SK-N-SH (cell line): ENCODE results near the gene CD164L2. TPM values are rescaled to one million over a fixed set of nuclear protein-coding genes. Genes with fewer than 3 reads are reported as not detected.
A peak's percentile ranks its signal among the peaks of the same experiment; 100 is the strongest.

Experiments used
- CTCF ChIA-PET: fragments of 300-600, 350-600 bp; formaldehyde crosslinking; extraction: SDS; loops from one replicate; lab custom pipeline; 2021; lab: Yijun Ruan, JAX
- POLR2A ChIA-PET: fragments of 350-600 bp; sonication (Branson Sonifier 250); formaldehyde crosslinking; extraction: SDS; loops from one replicate; lab custom pipeline; 2020; ENCODE audit warnings: antibody characterized with exemption, inconsistent platforms; lab: Yijun Ruan, JAX
- DNase-seq: peaks from one replicate; pipeline ENCODE4 v3.0.0; 2012
- H2AFZ ChIP-seq: fragments of 200-600 bp; sonication (generic); 2 replicates; pipeline ENCODE4 v1.8.1; 2016; ENCODE audit warnings: antibody characterized with exemption, mild to moderate bottlenecking, low read depth
- H3F3A ChIP-seq: fragments of 200-600 bp; sonication (generic); replicated peaks from 2 replicates; pipeline ENCODE3; 2016; ENCODE audit warnings: antibody characterized with exemption, mild to moderate bottlenecking; ENCODE audit not compliant: insufficient read depth
- H3K27ac ChIP-seq, 2 experiments: fragments of 200-500 bp in 1 of 2; fragments of 200-600 bp in 1 of 2; sonication (Bioruptor generic) in 1 of 2; sonication (generic), shearing (Covaris generic) in 1 of 2; 2 replicates each; pipeline versions ENCODE4 v1.5.1 to v1.6.1; 2014 to 2016; ENCODE audit warnings: low read depth in 2 of 2, inconsistent platforms in 1 of 2, low read length in 1 of 2, mild to moderate bottlenecking in 1 of 2, mixed read lengths in 1 of 2
- H3K27me3 ChIP-seq: fragments of 200-600 bp; sonication (generic), shearing (Covaris generic); 2 replicates; pipeline ENCODE4 v1.6.1; 2016; ENCODE audit warnings: mixed run types; ENCODE audit not compliant: insufficient read depth
- H3K36me3 ChIP-seq, 2 experiments: fragments of 200-500 bp in 1 of 2; fragments of 200-600 bp in 1 of 2; sonication (Bioruptor generic) in 1 of 2; sonication (generic) in 1 of 2; replicated peaks in 1 of 2; 2 replicates each; pipeline versions ENCODE3 to v1.5.1; 2014 to 2016; ENCODE audit warnings: low read length in 1 of 2, mild to moderate bottlenecking in 1 of 2; ENCODE audit not compliant: insufficient read depth in 2 of 2, control insufficient read depth in 1 of 2
- H3K4me1 ChIP-seq, 2 experiments: fragments of 200-500 bp in 1 of 2; fragments of 200-600 bp in 1 of 2; sonication (Bioruptor generic) in 1 of 2; sonication (generic), shearing (Covaris generic) in 1 of 2; 2 replicates each; pipeline versions ENCODE4 v1.5.1 to v1.6.1; 2014 to 2016; ENCODE audit warnings: low read depth in 1 of 2, low read length in 1 of 2, mixed run types in 1 of 2; ENCODE audit not compliant: insufficient read depth in 2 of 2, control insufficient read depth in 1 of 2
- H3K4me2 ChIP-seq: fragments of 200-600 bp; sonication (generic), shearing (Covaris generic); 2 replicates; pipeline ENCODE4 v1.6.1; 2017; ENCODE audit warnings: mixed run types
- H3K4me3 ChIP-seq, 2 experiments: fragments of 200-500 bp in 1 of 2; fragments of 200-600 bp in 1 of 2; sonication (Bioruptor generic) in 1 of 2; sonication (generic), shearing (Covaris generic) in 1 of 2; 2 replicates each; pipeline versions ENCODE4 v1.5.1 to v1.8.1; 2014 to 2016; ENCODE audit warnings: low read depth in 2 of 2, inconsistent platforms in 1 of 2, low read length in 1 of 2, mild to moderate bottlenecking in 1 of 2, mixed read lengths in 1 of 2, moderate library complexity in 1 of 2
- H3K79me2 ChIP-seq: fragments of 200-600 bp; sonication (generic); 2 replicates; pipeline ENCODE4 v1.8.1; 2017; ENCODE audit warnings: mild to moderate bottlenecking; ENCODE audit not compliant: insufficient read depth
- H3K9ac ChIP-seq: fragments of 200-600 bp; sonication (generic); 2 replicates; pipeline ENCODE4 v1.6.1; 2017; ENCODE audit warnings: mixed run types
- H3K9me2 ChIP-seq: fragments of 200-600 bp; sonication (generic); 2 replicates; pipeline ENCODE4 v1.6.1; 2017; ENCODE audit warnings: mixed run types
- H3K9me3 ChIP-seq: fragments of 200-600 bp; sonication (generic); 2 replicates; pipeline ENCODE4 v1.6.1; 2017; ENCODE audit warnings: mixed run types, mild to moderate bottlenecking, moderate library complexity
- H4K20me1 ChIP-seq: fragments of 200-600 bp; sonication (generic); 2 replicates; pipeline ENCODE4 v1.6.1; 2017; ENCODE audit warnings: mild to moderate bottlenecking, mixed run types; ENCODE audit not compliant: insufficient read depth
- CHD2 ChIP-seq: fragments of 150-350 bp; IDR thresholded peaks from 2 replicates; pipeline ENCODE4 v1.6.1; 2018; ENCODE audit warnings: low read length; ENCODE audit not compliant: partially characterized antibody
- FOXJ3 ChIP-seq: sonication (generic); formaldehyde crosslinking; IDR thresholded peaks from 2 replicates; pipeline ENCODE4 v1.5.1; 2020; ENCODE audit warnings: mild to moderate bottlenecking, missing genetic modification reagents
- GABPA ChIP-seq: IDR thresholded peaks from 2 replicates; pipeline ENCODE4 v1.4.0; 2012; ENCODE audit warnings: low read depth, mild to moderate bottlenecking
- GATA2 ChIP-seq: sonication (generic); formaldehyde crosslinking; IDR thresholded peaks from 2 replicates; pipeline ENCODE4 v1.5.0; 2020; ENCODE audit warnings: mild to moderate bottlenecking, missing genetic modification reagents
- MEF2A ChIP-seq: IDR thresholded peaks from 2 replicates; pipeline ENCODE4 v1.4.0; 2012; ENCODE audit warnings: low read depth, borderline replicate concordance
- MXI1 ChIP-seq: IDR thresholded peaks from 2 replicates; pipeline ENCODE4 v1.6.1; 2012; ENCODE audit warnings: mild to moderate bottlenecking, low read depth, low read length, improper control_type of control experiment
- RAD21 ChIP-seq: IDR thresholded peaks from 2 replicates; pipeline ENCODE4 v1.6.1; 2012; ENCODE audit warnings: mild to moderate bottlenecking, low read length
- RCOR1 ChIP-seq: fragments of 150-350 bp; IDR thresholded peaks from 2 replicates; pipeline ENCODE4 v1.6.1; 2017; ENCODE audit warnings: antibody characterized with exemption, low read length
- RXRA ChIP-seq: IDR thresholded peaks from 2 replicates; pipeline ENCODE4 v1.4.0; 2012; ENCODE audit warnings: low read depth, mild to moderate bottlenecking, borderline replicate concordance
- TCF12 ChIP-seq: IDR thresholded peaks from 2 replicates; pipeline ENCODE4 v1.4.0; 2012
- WGBS: methylation state at CpG from one replicate; pipeline ENCODE4 v1.1.6; 2017; ENCODE audit warnings: low lambda C conversion rate; 5-methylcytosine and 5-hydroxymethylcytosine counted together
- polyA plus RNA-seq, 3 experiments: library from polyadenylated mRNA; depleted of rRNA; stranded (reverse); fragments of >200 nt; gene quantifications; 2 replicates each; pipeline ENCODE4 v1.2.3, GENCODE V29; 2012
- TF ChIP-seq, protein P1 (sequence below): fragments of 200-600 bp; sonication (generic); IDR thresholded peaks from 2 replicates; pipeline ENCODE4 v1.6.1; 2017; ENCODE audit warnings: antibody characterized with exemption, mild to moderate bottlenecking, moderate library complexity
- TF ChIP-seq, protein P2 (sequence below): IDR thresholded peaks from 2 replicates; pipeline ENCODE4 v1.4.0; 2012; ENCODE audit warnings: low read depth

CD164L2 gene
- polyA plus RNA-seq, 1 of the 3 experiments (the other 2 are of a cell fraction): 0.05 TPM

DNA sequence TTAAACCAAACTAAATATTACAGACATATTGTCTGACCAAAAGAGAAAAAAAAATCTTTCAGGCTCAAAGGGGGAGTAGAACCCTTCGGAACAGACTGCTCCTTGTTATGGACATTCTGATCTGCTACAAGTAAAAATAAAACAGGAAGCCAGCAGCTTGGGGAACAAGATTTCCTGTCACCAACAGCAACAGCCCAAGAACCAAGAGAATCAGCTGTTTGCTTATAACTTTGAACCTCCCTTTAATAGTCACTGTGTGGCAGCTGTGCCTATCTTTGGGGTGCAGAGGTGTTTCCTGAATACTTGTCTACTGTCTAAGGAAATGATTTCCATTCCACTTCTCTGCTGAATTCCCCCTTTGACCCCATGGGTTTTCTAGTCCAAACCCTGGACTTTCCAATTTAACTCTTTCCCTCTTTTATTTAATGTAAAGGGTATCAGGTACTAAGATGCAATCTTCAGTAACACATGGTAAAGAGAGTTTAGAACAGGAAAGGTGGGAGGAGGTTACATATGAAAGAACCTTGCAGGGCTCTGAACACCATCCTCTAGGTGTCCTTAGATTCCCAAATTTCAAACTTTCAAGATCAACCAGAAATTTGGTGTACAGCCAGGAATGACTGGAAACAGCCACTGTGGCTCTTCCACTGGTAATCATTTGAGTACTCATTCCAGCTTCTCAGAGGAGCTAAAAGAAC, 47.9 kb upstream of the CD164L2 start:
- Histone ChIP-seq H3K9me3 (no peaks in the 10 kb centered on the region), H3K27me3 (no peaks in the 10 kb centered on the region), H3K9ac (no peak overlapping the region), H3K27ac (no peak overlapping the region), H2AFZ (no peak overlapping the region), H3K4me1 (peaks cover 1 to 15% of the 10 kb centered on the region in 2 experiments; a peak in 3 of 4 replicates), H4K20me1 (peaks cover 46% of the 10 kb centered on the region), H3F3A (peaks cover 3% of the 10 kb centered on the region), H3K4me2 (no peak overlapping the region), H3K4me3 (no peak overlapping the region), H3K79me2 (peaks cover 80% of the 10 kb centered on the region), H3K9me2 (no peaks in the 10 kb centered on the region), H3K36me3 (peaks cover 11 to 12% of the 10 kb centered on the region in 2 experiments)
- no peak for DNase-seq
- TF ChIP-seq TCF12: no peak
- TF ChIP-seq MEF2A: no peak
- no peak for TF ChIP-seq CHD2
- TF ChIP-seq RAD21: 0 out of 2 replicates have a peak, but pooled peaks have one; percentile 13
- no peak for TF ChIP-seq RXRA
- CTCF ChIA-PET: interaction anchor here (1.0 to 3.3 kb wide), 3 partner anchors 25 to 174 kb away, joined by 3 to 19 read pairs (median 3); no protein-coding TSS in a partner anchor
- POLR2A ChIA-PET: no interaction called here
- WGBS: 100% methylated on average over 1 of the region's 1 CpG

DNA sequence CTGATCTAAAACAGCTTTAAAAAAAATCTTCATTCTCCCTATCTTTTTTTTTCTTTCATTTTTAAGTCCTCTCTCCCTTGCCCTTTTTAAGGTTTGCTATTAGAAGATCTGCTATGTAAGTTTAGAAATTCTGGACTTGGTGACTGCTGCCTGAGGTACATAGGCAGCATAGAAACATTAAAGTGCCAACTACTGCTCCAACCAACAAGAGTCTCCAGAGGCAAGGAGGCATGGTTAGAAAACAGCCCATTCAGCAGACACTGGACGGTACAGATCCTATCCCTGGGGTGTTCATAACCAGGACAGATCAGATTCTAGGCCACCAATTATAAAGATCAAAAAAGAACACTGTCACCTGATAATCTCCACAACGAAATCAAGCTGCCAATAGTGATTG, 45.9 kb upstream of the CD164L2 start:
- no peak overlapping the region for H3K4me3 ChIP-seq
- H3K4me1 ChIP-seq: peaks cover 0 to 15% of the 10 kb centered on the region in 2 experiments; a peak in 3 of 4 replicates
- CTCF ChIA-PET: interaction anchor here (0.7 to 3.3 kb wide), 14 partner anchors 26 to 297 kb away, joined by 3 to 19 read pairs (median 3); partner anchors contain the start of gene FAM76A
- DNase-seq: no peak
- no peaks in the 10 kb centered on the region for H3K9me3 ChIP-seq
- no peaks in the 10 kb centered on the region for H3K27me3 ChIP-seq
- no peak overlapping the region for H2AFZ ChIP-seq
- TF ChIP-seq, protein P1, sequence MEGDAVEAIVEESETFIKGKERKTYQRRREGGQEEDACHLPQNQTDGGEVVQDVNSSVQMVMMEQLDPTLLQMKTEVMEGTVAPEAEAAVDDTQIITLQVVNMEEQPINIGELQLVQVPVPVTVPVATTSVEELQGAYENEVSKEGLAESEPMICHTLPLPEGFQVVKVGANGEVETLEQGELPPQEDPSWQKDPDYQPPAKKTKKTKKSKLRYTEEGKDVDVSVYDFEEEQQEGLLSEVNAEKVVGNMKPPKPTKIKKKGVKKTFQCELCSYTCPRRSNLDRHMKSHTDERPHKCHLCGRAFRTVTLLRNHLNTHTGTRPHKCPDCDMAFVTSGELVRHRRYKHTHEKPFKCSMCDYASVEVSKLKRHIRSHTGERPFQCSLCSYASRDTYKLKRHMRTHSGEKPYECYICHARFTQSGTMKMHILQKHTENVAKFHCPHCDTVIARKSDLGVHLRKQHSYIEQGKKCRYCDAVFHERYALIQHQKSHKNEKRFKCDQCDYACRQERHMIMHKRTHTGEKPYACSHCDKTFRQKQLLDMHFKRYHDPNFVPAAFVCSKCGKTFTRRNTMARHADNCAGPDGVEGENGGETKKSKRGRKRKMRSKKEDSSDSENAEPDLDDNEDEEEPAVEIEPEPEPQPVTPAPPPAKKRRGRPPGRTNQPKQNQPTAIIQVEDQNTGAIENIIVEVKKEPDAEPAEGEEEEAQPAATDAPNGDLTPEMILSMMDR: no peak
- TF ChIP-seq MEF2A (no peak), GABPA (no peak), RCOR1 (no peak), TCF12 (no peak), MXI1 (0 out of 2 replicates have a peak, but pooled peaks have one; percentile 12), GATA2 (CRISPR knock-in tag) (peak; percentile 24; the same call in 1 of the 2 replicates), FOXJ3 (CRISPR knock-in tag) (no peak)
- TF ChIP-seq, protein P2, sequence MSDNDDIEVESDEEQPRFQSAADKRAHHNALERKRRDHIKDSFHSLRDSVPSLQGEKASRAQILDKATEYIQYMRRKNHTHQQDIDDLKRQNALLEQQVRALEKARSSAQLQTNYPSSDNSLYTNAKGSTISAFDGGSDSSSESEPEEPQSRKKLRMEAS: no peak
- H3K36me3 ChIP-seq: peaks cover 11 to 21% of the 10 kb centered on the region in 2 experiments
- no peak overlapping the region for H3K4me2 ChIP-seq
- H3K9ac ChIP-seq: no peak overlapping the region
- H3K27ac ChIP-seq: peak overlapping the region in 1 of 2 experiments; percentile 43; a peak in 2 of 4 replicates
- no peaks in the 10 kb centered on the region for H3K9me2 ChIP-seq
- WGBS: 50% methylated on average over 2 of the region's 2 CpGs
- H3K79me2 ChIP-seq: peaks cover 76% of the 10 kb centered on the region
- peaks cover 3% of the 10 kb centered on the region for H3F3A ChIP-seq
- POLR2A ChIA-PET: interaction anchor here (0.7 kb wide), 1 partner anchor 20 kb away, joined by 5 read pairs; no protein-coding TSS in a partner anchor
- H4K20me1 ChIP-seq: peaks cover 30% of the 10 kb centered on the region
